ENCODE measurements around the gene CEP76.

Gene CEP76

GRCh38 chr18:12625241-12625640 lies 77.3 kb downstream of the CEP76 start:
- TF ChIP-seq CTCF (IDR thresholded peaks at IDR 0.05; ENCODE audit: borderline replicate concordance, control extremely low read depth, extremely low read depth, insufficient read depth, missing control alignments) = no peak
- no peak for DNase-seq (ENCODE audit: low spot score)
- in situ Hi-C loops (cut with MboI; ENCODE audit: low sequenced_read_pairs, unreplicated experiment) = no loop called here
